H54 (cell line): Measurements from ENCODE around the gene IST1.

Experiments
- DNase-seq: peaks from one replicate; pipeline ENCODE4 v3.0.0; 2011; ENCODE audit warnings: low spot score, mixed read lengths; ENCODE audit not compliant: insufficient read length
- FAIRE-seq: peaks from 3 replicates; lab custom pipeline; 2011; peaks lifted over from hg19 to GRCh38; lab: Jason Lieb, UNC
- POLR2A ChIP-seq: IDR thresholded peaks from 2 replicates; pipeline ENCODE4 v1.6.1; 2011; ENCODE audit warnings: low read depth, mild to moderate bottlenecking, low read length

IST1 gene

GRCh38 chr16:71945616-71946015 is 50.3 kb downstream of the IST1 start:
- no peak for TF ChIP-seq POLR2A
- FAIRE-seq = no peak
- DNase-seq = no peak

GRCh38 chr16:71952825-71953224 is 57.5 kb downstream of the IST1 start:
- no peak for TF ChIP-seq POLR2A
- no peak for FAIRE-seq
- no peak for DNase-seq

GRCh38 chr16:71954180-71954579 is 58.8 kb downstream of the IST1 start:
- FAIRE-seq = no peak
- no peak for DNase-seq
- TF ChIP-seq POLR2A = no peak

- FAIRE-seq = no peak
- DNase-seq = no peak
- TF ChIP-seq POLR2A = no peak
Observed at GRCh38 chr16:71954699-71955195, 59.4 kb downstream of the IST1 start.

- DNase-seq = no peak
- no peak for FAIRE-seq
Observed at GRCh38 chr16:71956486-71956885, 61.2 kb downstream of the IST1 start.

GRCh38 chr16:71961066-71962039 is 66.0 kb downstream of the IST1 start:
- no peak for TF ChIP-seq POLR2A
- FAIRE-seq (peak; percentile 90), DNase-seq (peak; percentile 63)

More at GRCh38 chr16:71956486-71956885, 61.2 kb downstream of the IST1 start:
- no peak for TF ChIP-seq POLR2A

- no peak for DNase-seq
- no peak for FAIRE-seq
- TF ChIP-seq POLR2A = no peak
Observed at GRCh38 chr16:71963125-71963875, 68.0 kb downstream of the IST1 start.

GRCh38 chr16:71965223-71965622 is 69.9 kb downstream of the IST1 start:
- TF ChIP-seq POLR2A = no peak
- no peak for DNase-seq
- FAIRE-seq = no peak

- no peak for TF ChIP-seq POLR2A
- FAIRE-seq (no peak), DNase-seq (no peak)
Observed at GRCh38 chr16:71966932-71967331, 71.6 kb downstream of the IST1 start.

GRCh38 chr16:71969353-71969752 is 74.0 kb downstream of the IST1 start:
- FAIRE-seq = no peak
- no peak for DNase-seq
- no peak for TF ChIP-seq POLR2A

- TF ChIP-seq POLR2A = no peak
- no peak for DNase-seq
- FAIRE-seq = no peak
Observed at GRCh38 chr16:71971571-71971970, 76.2 kb downstream of the IST1 start.

GRCh38 chr16:71972356-71972755 is 77.0 kb downstream of the IST1 start:
- FAIRE-seq (no peak), DNase-seq (no peak)
- TF ChIP-seq POLR2A = no peak

- FAIRE-seq = no peak
- no peak for TF ChIP-seq POLR2A
- no peak for DNase-seq
Observed at GRCh38 chr16:71973001-71973400, 77.7 kb downstream of the IST1 start.
